H9 (cell line): ENCODE measurements around the gene ZNF570. TPM values are rescaled to one million over a fixed set of nuclear protein-coding genes. Genes with fewer than 3 reads are reported as not detected.
A peak's percentile ranks its signal among the peaks of the same experiment; 100 is the strongest.

Experiments
- DNase-seq: peaks from one replicate; pipeline ENCODE4 v3.0.0-alpha.2; 2017
- H2AFZ ChIP-seq: one replicate; pipeline ENCODE4 v1.6.1; 2013; ENCODE audit warnings: mild to moderate bottlenecking, low read length, control low read depth, moderate library complexity
- H2AK5ac ChIP-seq: 2 replicates; pipeline ENCODE4 v1.6.1; 2013; ENCODE audit warnings: low read length, control low read depth, mixed read lengths; ENCODE audit not compliant: insufficient read length
- H2BK120ac ChIP-seq: one replicate; pipeline ENCODE4 v1.6.1; 2013; ENCODE audit warnings: low read depth, mild to moderate bottlenecking, low read length, control low read depth, inconsistent platforms; ENCODE audit not compliant: poor library complexity, severe bottlenecking
- H2BK12ac ChIP-seq: 2 replicates; pipeline ENCODE4 v1.6.1; 2013; ENCODE audit warnings: low read length, control low read depth, mixed read lengths, low read depth; ENCODE audit not compliant: insufficient read length
- H2BK15ac ChIP-seq: 2 replicates; pipeline ENCODE4 v1.6.1; 2013; ENCODE audit warnings: low read depth, low read length, control low read depth
- H2BK20ac ChIP-seq: one replicate; pipeline ENCODE4 v1.6.1; 2013; ENCODE audit warnings: low read depth, mild to moderate bottlenecking, low read length, control low read depth, inconsistent platforms; ENCODE audit not compliant: poor library complexity, severe bottlenecking
- H2BK5ac ChIP-seq: 2 replicates; pipeline ENCODE4 v1.6.1; 2013; ENCODE audit warnings: low read length, control low read depth, mixed read lengths; ENCODE audit not compliant: insufficient read length
- H3K14ac ChIP-seq: 2 replicates; pipeline ENCODE4 v1.6.1; 2013; ENCODE audit warnings: low read length, control low read depth; ENCODE audit not compliant: insufficient read depth
- H3K18ac ChIP-seq: 2 replicates; pipeline ENCODE4 v1.6.1; 2013; ENCODE audit warnings: low read depth, mild to moderate bottlenecking, mixed read lengths, low read length, control low read depth; ENCODE audit not compliant: insufficient read length
- H3K23ac ChIP-seq: 2 replicates; pipeline ENCODE4 v1.6.1; 2013; ENCODE audit warnings: low read length, control low read depth, mixed read lengths, low read depth; ENCODE audit not compliant: insufficient read length
- H3K23me2 ChIP-seq: 2 replicates; pipeline ENCODE4 v1.6.1; 2013; ENCODE audit warnings: low read depth, mild to moderate bottlenecking, mixed read lengths, low read length, control low read depth; ENCODE audit not compliant: insufficient read length, poor library complexity, severe bottlenecking
- H3K27ac ChIP-seq: 2 replicates; pipeline ENCODE4 v1.5.1; 2013; ENCODE audit warnings: low read length, control low read depth, mixed read lengths, low read depth; ENCODE audit not compliant: insufficient read length
- H3K27me3 ChIP-seq: 2 replicates; pipeline ENCODE4 v1.6.1; 2013; ENCODE audit warnings: low read length, control low read depth, inconsistent platforms; ENCODE audit not compliant: insufficient read depth
- H3K4ac ChIP-seq: 2 replicates; pipeline ENCODE4 v1.6.1; 2013; ENCODE audit warnings: low read depth, mild to moderate bottlenecking, control low read depth, inconsistent platforms, low read length, moderate library complexity
- H3K4me1 ChIP-seq: 2 replicates; pipeline ENCODE4 v1.6.1; 2013; ENCODE audit warnings: low read length, control low read depth, inconsistent platforms; ENCODE audit not compliant: insufficient read depth
- H3K4me2 ChIP-seq: 2 replicates; pipeline ENCODE4 v1.6.1; 2013; ENCODE audit warnings: low read length, control low read depth, mixed read lengths; ENCODE audit not compliant: insufficient read length, insufficient read depth
- H3K56ac ChIP-seq: 2 replicates; pipeline ENCODE4 v1.6.1; 2013; ENCODE audit warnings: low read depth, mild to moderate bottlenecking, mixed read lengths, low read length, control low read depth; ENCODE audit not compliant: insufficient read length
- H3K79me1 ChIP-seq: 2 replicates; pipeline ENCODE4 v1.6.1; 2013; ENCODE audit warnings: low read depth, mild to moderate bottlenecking, moderate library complexity, low read length, control low read depth, inconsistent platforms; ENCODE audit not compliant: insufficient read depth, poor library complexity, severe bottlenecking
- H3K79me2 ChIP-seq: 2 replicates; pipeline ENCODE4 v1.6.1; 2013; ENCODE audit warnings: low read length, control low read depth, inconsistent platforms; ENCODE audit not compliant: insufficient read depth
- H3K9ac ChIP-seq: 2 replicates; pipeline ENCODE4 v1.6.1; 2013; ENCODE audit warnings: low read length, control low read depth, mixed read lengths; ENCODE audit not compliant: insufficient read length; ENCODE audit errors: extremely low read depth
- H3K9me3 ChIP-seq: one replicate; pipeline ENCODE4 v1.6.1; 2013; ENCODE audit warnings: low read depth, low read length, inconsistent platforms; ENCODE audit not compliant: control insufficient read depth
- H3T11ph ChIP-seq: one replicate; pipeline ENCODE4 v1.6.1; 2013; ENCODE audit warnings: mild to moderate bottlenecking, low read length, control low read depth, inconsistent platforms
- H4K20me1 ChIP-seq: one replicate; pipeline ENCODE4 v1.6.1; 2013; ENCODE audit not compliant: control insufficient read depth, insufficient read length, insufficient read depth
- H4K5ac ChIP-seq: 2 replicates; pipeline ENCODE4 v1.6.1; 2013; ENCODE audit warnings: low read depth, mild to moderate bottlenecking, mixed read lengths, low read length, control low read depth; ENCODE audit not compliant: insufficient read length
- H4K8ac ChIP-seq: replicated peaks from 2 replicates; pipeline ENCODE4 v1.6.1; 2013; ENCODE audit warnings: low read length, control low read depth, mixed read lengths, low read depth; ENCODE audit not compliant: insufficient read length
- H4K91ac ChIP-seq: 2 replicates; pipeline ENCODE4 v1.6.1; 2013; ENCODE audit warnings: low read depth, mild to moderate bottlenecking, moderate library complexity, mixed read lengths, low read length, control low read depth; ENCODE audit not compliant: insufficient read length
- H3K27ac Mint-ChIP-seq, 3 experiments: 2 replicates in 2 of 3; 3 replicates in 1 of 3; pipeline ENCODE4 v1.8.0; 2020 to 2021; ENCODE audit warnings: mixed read lengths in 3 of 3, mild to moderate bottlenecking in 1 of 3, moderate library complexity in 1 of 3
- H3K27me3 Mint-ChIP-seq: 2 replicates; pipeline ENCODE4 v1.8.0; 2021; ENCODE audit warnings: low read depth, mild to moderate bottlenecking, moderate library complexity, mixed read lengths
- H3K36me3 Mint-ChIP-seq, 3 experiments: 2 replicates in 2 of 3; 3 replicates in 1 of 3; pipeline ENCODE4 v1.8.0; 2020 to 2021; ENCODE audit warnings: low read depth in 3 of 3, mixed read lengths in 3 of 3; ENCODE audit not compliant: insufficient read depth in 1 of 3
- H3K4me1 Mint-ChIP-seq, 2 experiments: 2 replicates each; pipeline ENCODE4 v1.8.0; 2020; ENCODE audit warnings: mixed read lengths in 2 of 2
- H3K4me3 Mint-ChIP-seq, 2 experiments: 2 replicates in 1 of 2; 3 replicates in 1 of 2; pipeline ENCODE4 v1.8.0; 2020 to 2021; ENCODE audit warnings: mild to moderate bottlenecking in 2 of 2, mixed read lengths in 2 of 2, moderate library complexity in 1 of 2
- H3K9me3 Mint-ChIP-seq, 2 experiments: 2 replicates in 1 of 2; 3 replicates in 1 of 2; pipeline ENCODE4 v1.8.0; 2020; ENCODE audit warnings: mild to moderate bottlenecking in 2 of 2, mixed read lengths in 2 of 2, moderate library complexity in 1 of 2
- WGBS: extraction: QIAGEN DNeasy Blood & Tissue Kit; methylation state at CpG from one replicate; pipeline ENCODE4 v1.1.7; 2013; ENCODE audit warnings: missing lambda C conversion rate, low lambda C conversion rate, mixed read lengths; ENCODE audit not compliant: insufficient read length; ENCODE audit errors: extremely low coverage; 5-methylcytosine and 5-hydroxymethylcytosine counted together
- total RNA-seq: library from RNA; stranded (reverse); gene quantifications from 2 replicates; pipeline ENCODE4 v1.2.1, GENCODE V29; 2021
- TF ChIP-seq, protein P1 (sequence below): fragments of 200-600 bp; sonication (generic); conservative IDR thresholded peaks from 3 replicates; pipeline ENCODE4 v1.8.0; 2021; ENCODE audit warnings: antibody characterized with exemption, mild to moderate bottlenecking

Gene ZNF570
- total RNA-seq, 1 experiment from 2014 or later, result 5.9 TPM

GRCh38 chr19:37466277-37466797, 2.8 kb upstream of the ZNF570 start:
- Histone ChIP-seq H3K4ac (no peak overlapping the region), H3K4me2 (peak overlapping the region; percentile 98), H3T11ph (no peak overlapping the region), H3K23ac (no peak overlapping the region), H4K8ac (peak overlapping the region; percentile 33), H3K4me1 (no peaks in the 10 kb centered on the region), H3K79me1 (no peaks in the 10 kb centered on the region), H3K27ac (no peak overlapping the region), H2BK20ac (no peak overlapping the region), H2AFZ (peak overlapping the region; percentile 49), H2BK5ac (no peak overlapping the region), H2BK120ac (no peak overlapping the region), H2BK15ac (no peak overlapping the region), H3K56ac (no peak overlapping the region), H4K5ac (no peak overlapping the region), H3K23me2 (peaks cover 16% of the 10 kb centered on the region), H3K9ac (peak overlapping the region; percentile 56), H3K79me2 (no peaks in the 10 kb centered on the region), H4K91ac (no peak overlapping the region), H3K27me3 (no peaks in the 10 kb centered on the region), H2AK5ac (no peak overlapping the region), H4K20me1 (no peaks in the 10 kb centered on the region), H3K18ac (no peak overlapping the region), H3K14ac (no peak overlapping the region), H3K9me3 (no peaks in the 10 kb centered on the region), H2BK12ac (no peak overlapping the region)
- Mint-ChIP-seq H3K4me3 (peak overlapping the region; percentile 97), H3K9me3 (peaks cover 0 to 15% of the 10 kb centered on the region in 2 experiments), H3K4me1 (peaks cover 13 to 24% of the 10 kb centered on the region in 2 experiments), H3K27ac (peak overlapping the region in 2 of 3 experiments; percentile 68 to 70; a peak in 2 of 7 replicates), H3K36me3 (peaks cover 10 to 16% (median 11%) of the 10 kb centered on the region in 3 experiments), H3K27me3 (no peaks in the 10 kb centered on the region)
- DNase-seq, result no peak
- WGBS, result no CpG with 5 or more reads among the region's 25 CpGs
- TF ChIP-seq, protein P1, sequence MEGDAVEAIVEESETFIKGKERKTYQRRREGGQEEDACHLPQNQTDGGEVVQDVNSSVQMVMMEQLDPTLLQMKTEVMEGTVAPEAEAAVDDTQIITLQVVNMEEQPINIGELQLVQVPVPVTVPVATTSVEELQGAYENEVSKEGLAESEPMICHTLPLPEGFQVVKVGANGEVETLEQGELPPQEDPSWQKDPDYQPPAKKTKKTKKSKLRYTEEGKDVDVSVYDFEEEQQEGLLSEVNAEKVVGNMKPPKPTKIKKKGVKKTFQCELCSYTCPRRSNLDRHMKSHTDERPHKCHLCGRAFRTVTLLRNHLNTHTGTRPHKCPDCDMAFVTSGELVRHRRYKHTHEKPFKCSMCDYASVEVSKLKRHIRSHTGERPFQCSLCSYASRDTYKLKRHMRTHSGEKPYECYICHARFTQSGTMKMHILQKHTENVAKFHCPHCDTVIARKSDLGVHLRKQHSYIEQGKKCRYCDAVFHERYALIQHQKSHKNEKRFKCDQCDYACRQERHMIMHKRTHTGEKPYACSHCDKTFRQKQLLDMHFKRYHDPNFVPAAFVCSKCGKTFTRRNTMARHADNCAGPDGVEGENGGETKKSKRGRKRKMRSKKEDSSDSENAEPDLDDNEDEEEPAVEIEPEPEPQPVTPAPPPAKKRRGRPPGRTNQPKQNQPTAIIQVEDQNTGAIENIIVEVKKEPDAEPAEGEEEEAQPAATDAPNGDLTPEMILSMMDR, result no peak
